SK-N-SH treated with all-trans-retinoic acid at 6 μM for 48 hours (cell line): ENCODE results near the gene IFT52.

Experiments
- ATAC-seq: fragments of 200-7000 bp; cut with Tn5 transposase; 3 replicates; pipeline ENCODE4 v1.9.1; 2020; ENCODE audit warnings: mild to moderate bottlenecking, moderate library complexity
- ARNTL ChIP-seq: fragments of 450-650 bp; formaldehyde crosslinking; IDR thresholded peaks from 2 replicates; pipeline ENCODE4 v1.5.0; 2020; ENCODE audit warnings: low read depth, mild to moderate bottlenecking, moderate library complexity, borderline replicate concordance
- BACH2 ChIP-seq: fragments of 250-450 bp; sonication (Bioruptor Pico); IDR thresholded peaks from 2 replicates; pipeline ENCODE4 v1.9.0; 2021; ENCODE audit warnings: mild to moderate bottlenecking, borderline replicate concordance
- CREB5 ChIP-seq: fragments of 250-450 bp; sonication (Bioruptor Pico); IDR thresholded peaks from 2 replicates; pipeline ENCODE4 v1.5.1; 2020; ENCODE audit warnings: low read depth, mild to moderate bottlenecking, moderate library complexity
- CSDC2 ChIP-seq: fragments of 250-450 bp; sonication (Bioruptor Pico); IDR thresholded peaks from 2 replicates; pipeline ENCODE4 v1.5.0; 2020; ENCODE audit warnings: mild to moderate bottlenecking, moderate library complexity
- ESRRG ChIP-seq: fragments of 250-450 bp; sonication (Bioruptor Pico); IDR thresholded peaks from 2 replicates; pipeline ENCODE4 v1.6.1; 2021; ENCODE audit warnings: mild to moderate bottlenecking
- OSR1 ChIP-seq: fragments of 250-450 bp; sonication (Bioruptor Pico); IDR thresholded peaks from 2 replicates; pipeline ENCODE4 v1.8.0; 2022; ENCODE audit warnings: moderate library complexity, mild to moderate bottlenecking, inconsistent platforms
- POU6F1 ChIP-seq: fragments of 250-450 bp; sonication (Bioruptor Pico); IDR thresholded peaks from 2 replicates; pipeline ENCODE4 v1.8.0; 2021; ENCODE audit warnings: low read depth, mild to moderate bottlenecking, moderate library complexity, borderline replicate concordance
- PPARA ChIP-seq: fragments of 250-450 bp; sonication (Bioruptor Pico); IDR thresholded peaks from 2 replicates; pipeline ENCODE4 v1.5.0; 2020; ENCODE audit warnings: mild to moderate bottlenecking, borderline replicate concordance
- RARB ChIP-seq: fragments of 250-450 bp; sonication (Bioruptor Pico); IDR thresholded peaks from 2 replicates; pipeline ENCODE4 v1.8.0; 2021; ENCODE audit warnings: mild to moderate bottlenecking, moderate library complexity
- SNAI2 ChIP-seq: fragments of 250-450 bp; sonication (Bioruptor Pico); IDR thresholded peaks from 2 replicates; pipeline ENCODE4 v1.5.0; 2020; ENCODE audit warnings: mild to moderate bottlenecking, moderate library complexity
- TCF4 ChIP-seq: fragments of 250-450 bp; sonication (Bioruptor Pico); IDR thresholded peaks from 2 replicates; pipeline ENCODE4 v1.8.0; 2021; ENCODE audit warnings: mild to moderate bottlenecking, moderate library complexity, borderline replicate concordance
- TOX ChIP-seq: fragments of 250-450 bp; sonication (Bioruptor Pico); IDR thresholded peaks from 2 replicates; pipeline ENCODE4 v1.8.0; 2021; ENCODE audit warnings: mild to moderate bottlenecking, moderate library complexity, borderline replicate concordance
- ZC3H10 ChIP-seq: fragments of 250-450 bp; sonication (Bioruptor Pico); IDR thresholded peaks from 2 replicates; pipeline ENCODE4 v1.5.1; 2021; ENCODE audit warnings: mild to moderate bottlenecking, moderate library complexity
- ZFP3 ChIP-seq: fragments of 250-450 bp; sonication (Bioruptor Pico); IDR thresholded peaks from 2 replicates; pipeline ENCODE4 v1.5.0; 2020; ENCODE audit warnings: mild to moderate bottlenecking, moderate library complexity
- ZFP30 ChIP-seq: fragments of 450-650 bp; formaldehyde crosslinking; IDR thresholded peaks from 2 replicates; pipeline ENCODE4 v1.5.0; 2022; ENCODE audit warnings: mild to moderate bottlenecking, moderate library complexity
- ZNF565 ChIP-seq: fragments of 450-650 bp; formaldehyde crosslinking; conservative IDR thresholded peaks from 2 replicates; pipeline ENCODE4 v1.5.0; 2020; ENCODE audit warnings: low read depth, mild to moderate bottlenecking, moderate library complexity
- ZNF70 ChIP-seq: fragments of 450-650 bp; formaldehyde crosslinking; IDR thresholded peaks from 2 replicates; pipeline ENCODE4 v1.5.0; 2020; ENCODE audit warnings: mild to moderate bottlenecking, moderate library complexity
- TF ChIP-seq, protein P1 (sequence below): fragments of 250-450 bp; sonication (Bioruptor Pico); IDR thresholded peaks from 2 replicates; pipeline ENCODE4 v1.5.1; 2021; ENCODE audit warnings: mild to moderate bottlenecking, moderate library complexity
- TF ChIP-seq, protein P2 (sequence below): fragments of 250-450 bp; sonication (Bioruptor Pico); IDR thresholded peaks from 2 replicates; pipeline ENCODE4 v1.5.0; 2020; ENCODE audit warnings: mild to moderate bottlenecking, moderate library complexity

Gene IFT52

GRCh38 chr20:43572891-43573290 is 17.8 kb upstream of the IFT52 start:
- TF ChIP-seq ZFP30 (CRISPR knock-in tag) (no peak), TOX (CRISPR knock-in tag) (no peak), PPARA (CRISPR knock-in tag) (no peak), ESRRG (CRISPR knock-in tag) (no peak), POU6F1 (CRISPR knock-in tag) (no peak)
- TF ChIP-seq, all 23 proteins: peak for 0
- no peak for ATAC-seq

- TF ChIP-seq PPARA (CRISPR knock-in tag) (no peak), BACH2 (no peak), ZNF565 (CRISPR knock-in tag) (no peak), ZFP3 (CRISPR knock-in tag) (no peak), SNAI2 (CRISPR knock-in tag) (no peak)
- ATAC-seq = no peak
These were observed 14.6 kb upstream of the IFT52 start for GRCh38 chr20:43576108-43576507.

DNA sequence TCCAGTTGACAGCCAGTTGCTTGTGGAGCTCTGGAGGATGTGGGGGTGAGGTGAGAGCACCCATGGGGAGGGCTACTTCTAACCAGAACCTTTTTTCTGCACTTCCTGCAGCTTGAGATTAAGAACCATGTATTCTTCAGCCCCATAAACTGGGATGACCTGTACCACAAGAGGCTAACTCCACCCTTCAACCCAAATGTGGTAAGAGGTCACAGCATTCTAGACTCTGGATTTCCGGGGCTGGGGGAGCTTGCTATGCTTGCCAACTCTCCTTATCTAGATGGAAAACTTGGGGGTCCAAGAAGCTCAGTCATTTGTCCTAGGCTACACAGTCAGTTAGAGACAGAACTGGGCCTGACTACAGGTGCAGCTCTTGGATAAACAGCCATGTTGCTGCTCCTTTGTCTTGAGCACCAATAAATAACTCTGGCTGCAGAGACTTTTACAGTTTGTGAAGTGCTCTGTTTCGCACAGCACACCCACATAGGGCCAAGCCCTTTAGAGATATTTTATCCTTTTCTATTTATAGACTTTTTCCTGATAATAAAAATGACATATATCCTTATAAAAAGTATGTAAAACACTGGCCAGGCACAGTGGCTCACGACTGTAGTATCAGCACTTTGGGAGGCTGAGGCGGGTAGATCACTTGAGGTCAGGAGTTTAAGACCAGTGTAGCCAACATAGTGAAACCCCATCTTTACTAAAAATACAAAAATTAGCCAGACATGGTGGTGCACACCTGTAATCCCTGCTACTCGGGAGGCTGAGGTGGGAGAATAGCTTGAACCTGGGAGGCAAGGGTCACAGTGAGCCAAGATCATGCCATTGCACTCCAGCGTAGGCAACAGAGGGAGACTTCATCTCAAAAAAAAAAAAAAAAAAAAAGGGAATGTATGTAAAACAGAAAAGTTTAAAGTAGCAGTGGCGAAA is 10.6 kb upstream of the IFT52 start:
- no peak for ATAC-seq
- TF ChIP-seq PPARA (CRISPR knock-in tag) (no peak), TCF4 (no peak), TOX (CRISPR knock-in tag) (no peak)

DNA sequence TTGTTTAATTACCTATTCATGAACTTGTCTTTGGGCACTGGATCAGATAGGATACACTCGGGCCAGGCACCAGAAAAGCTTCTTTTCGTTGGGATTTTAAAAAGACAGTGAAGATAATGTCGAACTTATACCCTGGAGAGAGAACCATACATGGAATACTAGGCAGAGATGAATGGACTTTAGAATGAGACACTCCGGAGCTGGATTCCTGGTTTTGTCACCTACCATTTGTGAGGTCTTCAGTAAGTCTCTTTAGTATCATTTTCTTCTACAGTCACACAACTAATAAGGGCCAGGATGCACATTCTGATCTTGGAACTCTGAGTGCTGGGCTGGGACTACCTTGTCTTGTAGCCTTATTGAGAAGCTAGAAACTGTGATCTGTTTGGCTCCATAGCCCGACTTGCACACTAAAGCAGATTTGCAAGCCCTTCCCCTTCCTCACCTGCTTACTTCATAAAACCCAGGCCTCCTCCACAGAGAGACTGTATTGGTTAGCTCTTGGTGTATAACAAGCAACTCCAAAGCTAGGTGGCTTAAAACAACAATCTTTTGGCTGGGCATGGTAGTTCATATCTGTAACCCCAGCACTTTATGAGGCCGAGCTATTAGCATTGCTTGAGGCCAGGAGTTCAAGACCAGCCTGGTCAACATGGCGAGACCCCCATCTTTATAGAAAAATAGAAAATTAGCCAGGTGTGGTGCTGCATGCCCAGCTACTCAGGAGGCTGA is 7.4 kb upstream of the IFT52 start:
- no peak for ATAC-seq
- no peak for TF ChIP-seq OSR1 (CRISPR knock-in tag)
- TF ChIP-seq ZFP30 (CRISPR knock-in tag) = no peak
- no peak for TF ChIP-seq CSDC2 (CRISPR knock-in tag)
- TF ChIP-seq RARB = no peak
- no peak for TF ChIP-seq ZNF565 (CRISPR knock-in tag)
- no peak for TF ChIP-seq ARNTL (CRISPR knock-in tag)
- TF ChIP-seq, protein P1, sequence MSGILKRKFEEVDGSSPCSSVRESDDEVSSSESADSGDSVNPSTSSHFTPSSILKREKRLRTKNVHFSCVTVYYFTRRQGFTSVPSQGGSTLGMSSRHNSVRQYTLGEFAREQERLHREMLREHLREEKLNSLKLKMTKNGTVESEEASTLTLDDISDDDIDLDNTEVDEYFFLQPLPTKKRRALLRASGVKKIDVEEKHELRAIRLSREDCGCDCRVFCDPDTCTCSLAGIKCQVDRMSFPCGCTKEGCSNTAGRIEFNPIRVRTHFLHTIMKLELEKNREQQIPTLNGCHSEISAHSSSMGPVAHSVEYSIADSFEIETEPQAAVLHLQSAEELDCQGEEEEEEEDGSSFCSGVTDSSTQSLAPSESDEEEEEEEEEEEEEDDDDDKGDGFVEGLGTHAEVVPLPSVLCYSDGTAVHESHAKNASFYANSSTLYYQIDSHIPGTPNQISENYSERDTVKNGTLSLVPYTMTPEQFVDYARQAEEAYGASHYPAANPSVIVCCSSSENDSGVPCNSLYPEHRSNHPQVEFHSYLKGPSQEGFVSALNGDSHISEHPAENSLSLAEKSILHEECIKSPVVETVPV (CRISPR knock-in tag) = no peak
- TF ChIP-seq ZNF70 (CRISPR knock-in tag) = no peak
- TF ChIP-seq CREB5 (CRISPR knock-in tag) = no peak

- TF ChIP-seq ZFP3 (CRISPR knock-in tag) (no peak), ESRRG (CRISPR knock-in tag) (no peak), POU6F1 (CRISPR knock-in tag) (no peak), CSDC2 (CRISPR knock-in tag) (no peak), TOX (CRISPR knock-in tag) (no peak), ZC3H10 (no peak), ZFP30 (CRISPR knock-in tag) (no peak), SNAI2 (CRISPR knock-in tag) (no peak), BACH2 (no peak)
- TF ChIP-seq, protein P2, sequence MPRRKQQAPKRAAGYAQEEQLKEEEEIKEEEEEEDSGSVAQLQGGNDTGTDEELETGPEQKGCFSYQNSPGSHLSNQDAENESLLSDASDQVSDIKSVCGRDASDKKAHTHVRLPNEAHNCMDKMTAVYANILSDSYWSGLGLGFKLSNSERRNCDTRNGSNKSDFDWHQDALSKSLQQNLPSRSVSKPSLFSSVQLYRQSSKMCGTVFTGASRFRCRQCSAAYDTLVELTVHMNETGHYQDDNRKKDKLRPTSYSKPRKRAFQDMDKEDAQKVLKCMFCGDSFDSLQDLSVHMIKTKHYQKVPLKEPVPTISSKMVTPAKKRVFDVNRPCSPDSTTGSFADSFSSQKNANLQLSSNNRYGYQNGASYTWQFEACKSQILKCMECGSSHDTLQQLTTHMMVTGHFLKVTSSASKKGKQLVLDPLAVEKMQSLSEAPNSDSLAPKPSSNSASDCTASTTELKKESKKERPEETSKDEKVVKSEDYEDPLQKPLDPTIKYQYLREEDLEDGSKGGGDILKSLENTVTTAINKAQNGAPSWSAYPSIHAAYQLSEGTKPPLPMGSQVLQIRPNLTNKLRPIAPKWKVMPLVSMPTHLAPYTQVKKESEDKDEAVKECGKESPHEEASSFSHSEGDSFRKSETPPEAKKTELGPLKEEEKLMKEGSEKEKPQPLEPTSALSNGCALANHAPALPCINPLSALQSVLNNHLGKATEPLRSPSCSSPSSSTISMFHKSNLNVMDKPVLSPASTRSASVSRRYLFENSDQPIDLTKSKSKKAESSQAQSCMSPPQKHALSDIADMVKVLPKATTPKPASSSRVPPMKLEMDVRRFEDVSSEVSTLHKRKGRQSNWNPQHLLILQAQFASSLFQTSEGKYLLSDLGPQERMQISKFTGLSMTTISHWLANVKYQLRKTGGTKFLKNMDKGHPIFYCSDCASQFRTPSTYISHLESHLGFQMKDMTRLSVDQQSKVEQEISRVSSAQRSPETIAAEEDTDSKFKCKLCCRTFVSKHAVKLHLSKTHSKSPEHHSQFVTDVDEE (CRISPR knock-in tag) = no peak
- peak; percentile 86 for ATAC-seq
These were observed 6.7 kb upstream of the IFT52 start for GRCh38 chr20:43583982-43584432.
